Stimulated activated CD4-positive, alpha-beta T cell treated with anti-CD3 and anti-CD28 coated beads, TNF-alpha, amount 100 ng/mL, for 48 hours (primary cell): ENCODE data around the gene RPSA.
"Not testable (repeated sequence)": the region's sequence is repeated elsewhere in the genome, so short reads cannot be mapped to it uniquely, and the experiment has no call there.

Experiments used
- DNase-seq, 3 donors: peaks; one replicate each; pipeline ENCODE4 v3.0.0-alpha.2; 2020; ENCODE audit warnings: low read depth in 3 of 3

RPSA gene

DNA sequence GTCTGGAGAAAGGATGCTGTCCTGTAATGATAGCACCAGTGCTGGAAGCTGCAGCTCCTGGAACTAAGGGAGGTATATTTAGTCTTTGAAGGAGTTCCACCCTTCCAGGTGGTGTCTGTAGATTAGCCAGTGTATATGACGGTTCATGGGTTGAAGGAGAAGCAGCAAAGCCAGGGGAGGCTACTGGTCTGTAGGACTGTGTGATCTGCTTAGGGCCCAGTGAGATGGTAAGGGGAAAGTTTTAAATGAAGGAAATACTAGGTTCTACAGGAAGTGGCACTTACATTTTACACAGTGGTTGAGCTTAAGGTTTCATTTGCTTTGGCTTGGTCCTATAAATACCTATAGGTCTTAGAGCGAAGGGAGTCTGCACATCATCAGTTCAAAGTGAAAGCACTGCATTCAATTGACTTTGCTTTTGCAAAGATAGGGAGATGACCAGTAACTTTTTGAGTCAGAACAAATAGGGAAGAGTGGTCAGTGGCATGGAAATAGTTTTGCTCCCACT, 17.7 kb upstream of the RPSA start:
- DNase-seq, result no peak

DNA sequence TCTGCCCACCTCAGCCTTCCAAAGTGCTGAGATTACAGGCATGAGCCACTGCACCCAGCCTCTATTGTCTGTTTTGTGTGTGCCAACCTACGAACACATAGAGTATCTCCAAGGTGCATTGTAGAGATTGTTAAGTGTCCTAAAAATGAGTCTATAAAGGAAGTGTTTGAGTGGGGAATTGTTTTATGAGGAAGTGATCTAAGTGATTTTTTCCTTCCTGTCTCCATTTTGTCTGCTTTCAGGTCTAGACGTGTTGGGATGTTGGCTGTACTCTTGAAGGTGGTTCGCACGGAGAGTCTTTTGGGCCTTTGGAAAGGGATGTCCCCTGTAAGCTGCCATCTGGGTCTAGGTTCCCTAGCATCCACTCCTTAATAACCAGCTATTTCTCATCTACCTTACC, 16.3 kb upstream of the RPSA start:
- DNase-seq, result no peak

DNA sequence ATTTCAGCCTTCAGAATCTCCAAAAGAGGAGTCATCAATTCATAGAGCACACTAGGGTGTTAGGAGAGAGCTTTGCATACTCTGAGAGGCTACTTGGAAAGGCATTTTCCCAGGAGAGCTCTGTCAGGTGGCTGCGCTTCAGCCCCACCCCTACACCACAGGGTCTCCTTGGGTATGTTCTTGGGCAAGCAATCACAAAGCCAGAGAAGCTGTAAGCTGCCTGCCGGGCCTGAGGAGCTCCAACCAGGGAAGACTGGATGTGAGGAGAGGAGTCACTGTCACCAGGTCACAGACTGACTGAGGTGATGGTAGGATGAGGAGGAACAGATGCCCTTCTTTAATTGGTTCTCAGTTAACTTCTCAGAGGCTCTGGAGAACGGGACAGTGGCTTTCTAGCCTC, 9.8 kb upstream of the RPSA start:
- no peak for DNase-seq

DNA sequence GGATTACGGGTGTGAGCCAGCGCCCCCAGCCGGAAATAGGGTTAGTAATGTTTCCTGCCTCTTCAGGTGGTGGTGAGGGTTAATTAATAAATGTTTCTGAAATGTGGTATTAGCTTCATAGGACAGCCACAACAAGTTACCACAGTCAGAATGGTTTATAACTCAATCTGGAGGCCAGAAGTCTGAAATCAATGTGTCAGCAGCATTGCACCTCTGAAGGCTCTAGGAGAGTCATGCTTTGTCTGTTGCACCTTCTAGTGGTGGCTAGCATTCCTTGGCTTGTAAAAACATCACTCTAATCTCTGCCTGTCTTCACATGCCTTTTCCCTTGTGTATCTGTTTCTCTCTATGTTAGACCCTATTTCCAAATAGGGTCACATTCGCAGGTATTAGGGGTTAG, 7.8 kb upstream of the RPSA start:
- no peak for DNase-seq

DNA sequence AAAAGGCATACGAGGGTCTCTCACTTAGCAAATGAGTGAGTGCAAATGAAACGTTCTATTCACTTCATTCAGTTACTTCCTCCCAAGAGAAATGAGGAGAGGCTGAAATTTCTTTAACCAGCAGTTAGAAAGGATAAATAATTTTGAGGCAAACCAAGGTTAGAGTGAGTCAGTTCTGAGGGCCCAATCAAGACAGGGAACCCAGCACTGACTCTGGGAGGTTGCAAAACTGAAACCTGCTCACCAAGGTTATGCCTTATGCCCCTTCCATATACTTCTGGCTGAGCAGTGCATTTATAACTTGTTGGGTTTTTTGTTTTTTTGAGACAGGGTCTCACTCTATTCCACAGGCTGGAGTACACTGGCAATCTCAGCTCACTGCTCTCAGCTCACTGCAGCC, 4.5 kb upstream of the RPSA start:
- no peak for DNase-seq

DNA sequence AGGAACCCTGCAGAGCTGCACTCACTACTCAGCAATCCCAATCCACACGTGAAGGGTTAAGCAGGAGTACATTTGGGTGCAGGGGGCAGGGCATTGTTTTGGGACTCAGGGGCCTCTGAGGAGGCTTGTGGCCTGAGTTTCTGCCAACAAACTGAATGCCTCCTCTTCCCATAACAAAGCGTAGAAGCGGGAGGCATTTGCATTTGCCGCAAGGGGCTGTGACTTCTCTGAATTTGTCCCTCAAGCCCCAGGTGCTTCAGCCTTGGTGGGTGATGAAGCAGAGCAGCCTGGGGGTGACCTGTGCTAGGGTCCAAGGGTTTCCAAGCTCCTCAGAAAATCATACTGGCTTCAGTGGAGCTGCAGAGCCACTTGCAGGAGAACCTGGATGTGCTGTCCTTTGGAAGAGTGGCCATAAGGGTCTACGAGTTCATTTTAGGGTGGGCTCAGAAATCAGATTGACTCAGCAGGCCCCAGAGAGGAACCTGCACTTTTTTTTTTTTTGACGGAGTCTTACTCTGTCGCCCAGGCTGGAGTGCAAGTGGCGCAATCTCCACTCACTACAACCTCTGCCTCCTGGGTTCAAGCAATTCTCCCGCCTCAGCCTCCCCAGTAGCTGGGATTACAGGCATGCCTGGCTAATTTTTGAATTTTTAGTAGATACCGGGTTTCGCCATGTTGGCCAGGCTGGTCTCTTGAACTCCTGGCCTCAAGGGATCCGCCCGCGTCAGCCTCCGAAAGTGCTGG, 1.4 kb upstream of the RPSA start:
- no peak for DNase-seq

DNA sequence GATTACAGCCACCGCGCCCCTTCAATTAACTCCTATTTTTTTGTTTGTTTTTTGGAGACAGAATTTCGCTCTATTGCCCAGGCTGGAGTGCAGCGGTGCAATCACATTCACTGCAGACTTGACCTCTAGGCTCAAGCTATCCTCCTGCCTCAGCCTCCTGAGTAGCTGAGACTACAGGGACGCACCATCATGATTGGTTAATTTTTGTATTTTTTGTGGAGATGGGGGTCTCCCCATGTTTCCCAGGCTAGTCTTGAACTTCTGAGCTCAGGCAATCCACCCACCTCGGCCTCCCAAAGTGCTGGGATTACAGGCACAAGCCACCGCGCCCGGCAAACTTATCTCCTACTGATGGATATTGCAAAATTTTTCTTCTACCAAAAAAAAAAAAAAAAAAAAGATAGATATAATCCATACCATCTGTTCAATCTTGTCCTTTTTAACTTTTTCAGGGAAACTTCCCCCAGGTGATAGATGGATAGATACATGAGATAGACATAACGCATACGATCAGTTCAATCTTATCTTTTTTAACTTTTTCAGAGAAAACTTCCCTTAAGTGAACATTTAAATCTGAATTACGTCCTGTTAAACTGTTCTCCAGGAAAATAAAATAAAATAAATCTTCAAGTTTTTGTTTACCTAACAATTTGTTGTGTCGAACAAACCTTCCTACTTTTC, 693 bp upstream of the RPSA start:
- no peak for DNase-seq

DNA sequence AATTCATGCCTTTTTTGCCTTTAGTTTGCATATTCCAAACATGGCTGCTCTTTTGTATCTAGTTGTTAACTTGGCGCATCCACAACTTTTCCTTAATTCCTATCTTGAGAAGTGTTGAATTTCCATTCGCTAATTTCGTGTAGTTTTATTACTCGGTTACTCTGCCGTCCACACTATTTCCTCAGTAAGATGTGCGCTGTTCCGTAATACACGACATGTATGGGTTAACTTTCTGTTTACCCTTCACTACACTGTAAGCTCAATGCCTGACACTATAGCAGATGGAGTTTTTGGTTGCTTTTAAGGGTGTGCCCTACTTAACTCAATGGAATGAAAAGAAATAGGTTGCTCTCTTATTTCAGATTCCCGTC, 724 bp downstream of the RPSA start:
- no peak for DNase-seq

DNA sequence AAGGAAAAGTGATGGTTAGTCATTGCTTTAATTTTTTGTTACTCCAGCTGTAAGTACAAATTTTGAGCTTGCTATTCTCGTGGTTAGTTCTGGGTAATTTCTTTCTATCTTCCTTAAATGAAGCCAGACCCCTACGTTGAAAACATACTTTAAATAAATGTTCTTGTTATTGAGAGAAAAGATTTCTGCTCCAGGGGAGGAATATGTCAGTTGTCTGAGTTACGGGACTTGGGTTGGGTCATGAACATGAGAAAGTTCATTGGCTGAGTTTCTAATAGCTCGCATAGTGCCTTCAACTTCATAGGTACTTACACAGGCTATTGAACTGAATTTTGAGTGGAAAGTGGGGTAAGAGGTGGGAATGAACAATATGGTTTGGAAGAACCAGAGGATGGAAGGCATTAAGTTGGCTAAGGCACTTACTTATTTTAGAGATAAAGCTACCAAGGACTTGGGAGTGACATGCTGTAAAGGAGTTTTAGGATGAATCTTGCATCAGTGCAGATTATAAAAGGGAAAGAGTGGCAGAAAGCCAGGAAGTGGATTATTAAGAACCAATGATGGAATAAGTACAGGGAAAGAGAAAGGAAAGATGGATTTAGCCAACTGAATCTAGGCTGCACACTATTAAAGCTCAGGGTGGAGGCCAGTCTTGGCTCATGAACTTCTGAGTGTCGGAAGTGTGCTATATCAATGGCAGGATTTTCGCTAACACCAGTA, 1.4 kb downstream of the RPSA start:
- DNase-seq, result no peak

DNA sequence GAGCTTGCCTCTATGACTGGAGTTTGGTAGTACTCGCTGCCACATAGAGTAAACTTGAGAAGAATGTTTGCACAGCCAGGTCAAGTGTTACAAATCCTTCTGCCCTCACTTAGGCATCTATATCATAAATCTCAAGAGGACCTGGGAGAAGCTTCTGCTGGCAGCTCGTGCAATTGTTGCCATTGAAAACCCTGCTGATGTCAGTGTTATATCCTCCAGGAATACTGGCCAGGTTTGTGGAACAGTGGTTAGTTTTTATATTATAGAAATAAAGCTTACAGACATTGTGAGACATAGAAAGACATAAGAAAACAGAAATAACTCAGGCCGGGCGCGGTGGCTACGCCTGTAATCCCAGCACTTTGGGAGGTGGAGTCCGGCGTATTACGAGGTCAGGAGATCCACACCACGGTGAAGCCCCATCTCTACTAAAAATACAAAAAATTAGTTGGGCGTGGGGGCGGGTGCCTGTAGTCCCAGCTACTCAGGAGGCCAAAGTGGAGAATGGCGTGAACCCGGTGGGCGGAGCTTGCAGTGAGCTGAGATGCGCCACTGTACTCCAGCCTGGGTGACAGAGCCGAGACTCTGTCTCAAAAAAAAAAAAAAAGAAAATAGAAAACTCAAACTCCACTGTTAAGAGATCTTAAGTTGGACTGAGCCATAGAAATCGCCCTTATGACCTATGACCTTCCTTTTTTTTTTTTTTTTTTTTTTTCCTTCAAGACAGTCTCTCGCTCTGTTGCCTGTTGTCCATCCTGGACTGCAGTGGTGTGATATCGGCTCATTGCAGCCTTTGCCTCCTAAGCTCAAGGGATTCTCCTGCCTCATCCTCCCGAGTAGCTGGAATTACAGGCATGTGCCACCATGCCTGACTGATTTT, 2.2 kb downstream of the RPSA start:
- DNase-seq, result no peak

DNA sequence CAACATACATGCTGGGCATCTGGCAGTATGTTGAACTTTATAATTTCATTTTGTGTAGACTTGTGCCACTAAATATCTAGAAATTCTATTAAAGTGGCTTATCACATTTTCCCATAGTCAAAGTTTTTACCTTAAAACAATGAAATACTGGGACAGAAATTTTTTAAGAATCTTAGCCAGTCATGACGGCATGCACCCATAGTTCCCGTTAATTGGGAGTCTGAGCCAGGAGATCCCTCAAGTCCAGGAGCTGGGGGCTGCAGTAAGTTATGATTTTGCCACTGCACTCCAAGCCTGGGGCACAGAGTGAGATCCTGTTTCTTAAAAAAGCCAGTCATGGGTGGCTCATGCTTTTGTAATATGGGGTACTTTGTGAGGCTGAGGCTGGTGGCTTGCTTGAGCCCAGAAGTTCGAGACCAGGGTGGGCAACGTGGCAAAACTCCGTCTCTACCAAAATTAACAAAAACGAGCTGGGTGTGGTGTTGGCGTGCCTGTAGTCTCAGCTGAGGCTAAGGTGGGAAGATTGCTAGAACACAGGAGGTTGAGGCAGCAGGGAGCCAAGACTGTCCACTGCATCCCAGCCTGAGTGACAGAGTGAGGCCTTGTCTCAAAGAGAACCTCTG, 3.1 kb downstream of the RPSA start:
- no peak for DNase-seq

DNA sequence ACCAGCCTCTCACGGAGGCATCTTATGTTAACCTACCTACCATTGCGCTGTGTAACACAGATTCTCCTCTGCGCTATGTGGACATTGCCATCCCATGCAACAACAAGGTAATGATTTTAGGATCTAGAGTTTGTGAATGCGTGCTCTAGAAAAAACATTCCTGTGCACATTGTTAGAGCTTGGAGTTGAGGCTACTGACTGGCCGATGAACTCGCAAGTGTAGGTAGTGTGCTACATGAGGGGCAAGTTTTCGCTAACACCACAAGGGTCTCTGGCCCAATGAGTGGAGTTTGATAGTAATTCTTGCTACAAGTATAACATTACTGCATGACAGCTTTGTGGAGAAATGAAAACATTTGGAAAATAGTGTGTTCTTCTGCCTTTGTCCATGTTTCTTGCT, 4.4 kb downstream of the RPSA start:
- DNase-seq, result no peak

DNA sequence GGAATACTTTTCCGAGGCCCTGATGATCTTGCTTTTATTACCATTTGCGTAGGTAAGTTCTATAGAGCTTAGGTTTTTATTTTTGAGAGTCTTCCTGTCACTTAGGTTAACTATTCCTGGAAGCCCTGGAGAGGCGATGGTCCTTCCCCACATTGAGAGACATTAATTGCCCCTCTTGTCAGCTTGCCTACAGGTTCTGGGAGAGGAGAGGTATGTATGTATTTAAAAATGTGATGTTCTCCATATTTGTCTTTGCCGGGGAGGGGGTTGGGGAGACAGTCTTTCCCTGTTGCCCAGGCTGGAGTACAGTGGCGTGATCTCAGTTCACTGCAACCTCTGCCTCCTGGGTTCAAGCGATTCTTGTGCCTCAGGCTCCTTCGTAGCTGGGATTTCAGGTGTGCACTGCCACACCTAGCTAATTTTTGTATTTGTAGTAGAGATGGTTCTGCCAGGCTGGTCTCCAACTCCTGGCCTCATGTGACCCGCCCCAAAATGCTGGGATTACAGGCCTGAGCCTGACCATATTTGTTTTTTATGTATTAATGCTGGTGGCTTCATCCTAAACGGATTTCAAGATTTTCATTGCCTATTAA, 6.2 kb downstream of the RPSA start:
- DNase-seq, result no peak

DNA sequence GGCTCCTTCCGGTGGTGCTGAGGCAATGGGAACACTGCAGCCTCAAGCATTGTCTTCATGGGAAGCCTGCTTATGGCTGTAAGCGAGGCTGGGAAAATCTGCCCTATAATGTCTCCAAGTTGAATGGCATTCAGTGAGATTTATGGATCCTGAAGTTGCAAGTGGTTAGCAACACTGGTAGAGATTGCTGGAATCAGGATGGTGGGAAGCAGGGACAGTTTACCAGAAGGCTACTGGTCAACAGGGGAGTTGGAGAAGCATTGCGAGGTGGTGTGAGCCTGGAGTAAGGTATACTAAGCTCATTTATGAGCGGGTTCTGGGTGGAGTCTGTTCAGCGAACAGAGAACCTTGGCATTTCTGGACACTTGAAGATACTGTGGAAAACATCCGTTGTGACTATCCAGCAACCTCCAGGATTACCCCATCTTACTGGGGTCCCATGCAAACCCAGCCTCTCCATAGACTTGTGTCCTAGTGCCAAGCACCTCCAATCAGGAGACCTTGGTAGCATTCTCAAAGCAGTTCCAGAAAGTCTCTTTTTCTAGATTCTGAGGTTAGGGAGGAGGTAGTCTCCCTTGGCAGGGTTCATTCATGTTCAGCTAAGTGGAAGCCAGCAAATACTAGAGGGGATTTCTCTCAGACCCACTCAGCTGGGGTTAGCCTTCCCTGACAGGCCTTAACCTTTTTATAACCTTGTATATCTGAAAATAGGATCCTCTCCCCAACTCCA, 7.3 kb downstream of the RPSA start:
- no peak for DNase-seq

DNA sequence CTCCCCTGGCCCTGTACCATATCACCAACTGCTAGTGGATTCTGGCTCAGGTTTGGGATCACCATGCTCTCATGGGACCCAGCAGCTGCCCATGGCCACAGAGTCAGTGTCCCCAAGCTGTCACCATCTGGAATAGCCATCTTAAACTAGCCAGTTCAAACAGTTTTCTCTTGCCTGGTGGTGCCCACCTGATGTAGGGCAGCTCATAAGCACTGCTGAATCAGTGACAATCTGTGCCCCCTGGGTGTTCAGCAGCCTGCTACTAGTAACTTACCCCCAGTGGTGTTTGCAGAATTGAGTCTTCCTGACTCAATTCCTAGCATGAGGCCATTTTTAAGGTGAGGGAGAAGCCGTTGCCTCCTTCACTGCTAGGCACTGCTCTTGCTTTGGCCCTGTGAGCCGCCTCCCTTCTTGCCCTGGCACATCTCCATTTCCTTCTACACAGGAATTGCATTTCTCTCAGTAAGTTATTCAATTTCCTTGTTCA, 7.9 kb downstream of the RPSA start:
- no peak for DNase-seq

DNA sequence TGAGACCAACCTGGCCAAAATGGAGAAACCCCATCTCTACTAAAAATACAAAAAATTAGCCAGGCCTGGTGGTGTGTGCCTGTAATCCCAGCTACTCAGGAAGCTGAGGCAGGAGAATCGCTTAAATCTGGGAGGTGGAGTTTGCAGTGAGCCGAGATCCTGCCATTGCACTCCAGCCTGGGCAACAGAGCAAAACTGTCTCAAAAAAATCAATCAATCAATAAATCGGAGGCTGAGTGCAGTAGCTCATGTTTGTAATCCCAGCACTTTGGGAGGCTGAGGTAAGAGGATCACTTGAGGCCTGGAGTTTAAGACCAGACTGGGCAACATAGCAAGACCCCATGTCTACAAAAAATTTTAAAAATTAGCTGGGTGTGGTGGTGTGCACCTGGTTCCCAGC, 8.8 kb downstream of the RPSA start:
- not testable (repeated sequence) for DNase-seq

DNA sequence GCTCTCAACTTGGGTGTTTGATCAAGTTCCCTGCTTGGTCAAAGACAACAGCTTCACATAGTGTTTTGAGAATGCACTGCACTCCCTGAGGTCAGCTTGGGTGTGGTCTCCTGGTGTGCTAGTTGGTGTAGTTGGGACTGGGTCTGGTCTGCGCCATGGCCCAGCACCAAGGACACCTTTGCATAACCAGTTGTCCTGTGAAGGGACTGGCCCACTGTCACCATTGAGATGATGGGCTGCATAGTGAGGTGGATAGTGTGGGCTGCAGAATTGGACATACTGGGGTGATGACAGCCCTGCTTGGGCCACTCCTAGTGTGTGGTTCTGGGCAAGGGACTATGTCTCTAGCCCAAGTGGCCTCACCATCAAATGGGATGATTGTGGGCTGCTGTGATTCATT, 9.5 kb downstream of the RPSA start:
- DNase-seq, result no peak

DNA sequence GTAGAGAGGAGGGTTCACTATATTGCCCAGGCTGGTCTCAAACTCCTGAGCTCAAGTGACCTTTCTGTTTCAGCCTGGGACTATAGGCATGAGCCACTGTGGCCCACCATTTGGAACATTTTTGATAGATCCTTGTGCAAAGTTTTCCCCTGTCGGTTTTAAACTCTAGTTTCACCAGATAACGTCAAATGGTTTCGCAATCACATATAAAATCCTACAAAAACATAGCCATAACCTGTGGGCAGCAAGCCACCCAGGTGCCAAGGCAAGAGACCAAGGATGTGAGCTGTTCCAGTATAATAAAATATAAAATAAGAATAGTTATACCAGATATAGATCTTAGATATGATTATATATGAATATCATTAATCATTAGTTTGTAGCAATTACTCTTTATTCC, 10.5 kb downstream of the RPSA start:
- not testable (repeated sequence) for DNase-seq

DNA sequence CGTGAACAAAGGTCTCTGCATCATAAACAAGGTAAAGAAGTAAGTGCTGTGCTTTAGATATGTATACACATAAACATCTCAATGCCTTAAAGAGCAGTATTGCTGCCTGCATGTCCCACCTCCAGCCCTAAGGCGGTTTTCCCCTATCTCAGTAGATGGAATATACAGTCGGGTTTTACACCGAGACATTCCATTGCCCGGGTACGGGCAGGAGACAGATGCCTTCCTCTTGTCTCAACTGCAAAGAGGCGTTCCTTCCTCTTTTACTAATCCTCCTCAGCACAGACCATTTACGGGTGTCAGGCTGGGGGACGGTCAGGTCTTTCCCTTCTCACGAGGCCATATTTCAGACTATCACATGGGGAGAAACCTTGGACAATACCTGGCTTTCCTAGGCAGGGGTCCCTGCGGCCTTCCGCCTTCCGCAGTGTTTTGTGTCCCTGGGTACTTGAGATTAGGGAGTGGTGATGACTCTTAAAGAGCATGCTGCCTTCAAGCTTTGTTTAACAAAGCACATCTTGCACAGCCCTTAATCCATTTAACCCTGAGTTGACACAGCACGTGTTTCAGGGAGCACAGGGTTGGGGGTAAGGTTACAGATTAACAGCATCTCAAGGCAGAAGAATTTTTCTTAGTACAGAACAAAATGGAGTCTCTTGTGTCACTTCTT, 12.2 kb downstream of the RPSA start:
- DNase-seq, result not testable (repeated sequence)
